Activated CD4-positive, alpha-beta T cell treated with anti-CD3 and anti-CD28 coated beads, Interleukin-2, amount 50 U/mL, for 48 hours (primary cell): ENCODE results near the gene HACD2.
A peak's percentile ranks its signal among the peaks of the same experiment; 100 is the strongest.
"Not testable (repeated sequence)": the region's sequence is repeated elsewhere in the genome, so short reads cannot be mapped to it uniquely, and the experiment has no call there.

Experiments
- DNase-seq, 2 experiments: peaks; one replicate each; pipeline ENCODE4 v3.0.0-alpha.2; 2020

Gene HACD2

GRCh38 chr3:123584988-123585937, at the start of gene HACD2:
HACD2 (minus strand) TSS chr3:123585053; CDS start chr3:123585027, 26 bp downstream.
- peak; percentile 96 to 97 for DNase-seq

GRCh38 chr3:123634149-123635051, 49.5 kb upstream of the HACD2 start:
- no peak for DNase-seq

GRCh38 chr3:123633530-123633929, 48.7 kb upstream of the HACD2 start:
- DNase-seq, result no peak

- no peak for DNase-seq
Measured at GRCh38 chr3:123632161-123632655, 47.4 kb upstream of the HACD2 start.

GRCh38 chr3:123629747-123630047, 44.8 kb upstream of the HACD2 start:
- no peak for DNase-seq

- no peak for DNase-seq
Measured at GRCh38 chr3:123628996-123629746, 44.3 kb upstream of the HACD2 start.

GRCh38 chr3:123627673-123628670, 43.1 kb upstream of the HACD2 start:
- no peak for DNase-seq

GRCh38 chr3:123626881-123627280, 42.0 kb upstream of the HACD2 start:
- no peak for DNase-seq

- DNase-seq, result no peak
Measured at GRCh38 chr3:123624302-123624701, 39.4 kb upstream of the HACD2 start.

- DNase-seq, result no peak
Measured at GRCh38 chr3:123623346-123623880, 38.6 kb upstream of the HACD2 start.

- DNase-seq, result no peak
Measured at GRCh38 chr3:123622766-123623165, 37.9 kb upstream of the HACD2 start.

- DNase-seq, result no peak
Measured at GRCh38 chr3:123621850-123622189, 37.0 kb upstream of the HACD2 start.

GRCh38 chr3:123621186-123621849, 36.5 kb upstream of the HACD2 start:
- DNase-seq, result no peak

GRCh38 chr3:123620343-123620742, 35.5 kb upstream of the HACD2 start:
- no peak for DNase-seq

- DNase-seq, result no peak
Measured at GRCh38 chr3:123618768-123619484, 34.1 kb upstream of the HACD2 start.

GRCh38 chr3:123618076-123618708, 33.3 kb upstream of the HACD2 start:
- DNase-seq, result no peak

- DNase-seq, result no peak
Measured at GRCh38 chr3:123616593-123616992, 31.7 kb upstream of the HACD2 start.

- no peak for DNase-seq
Measured at GRCh38 chr3:123613543-123613942, 28.7 kb upstream of the HACD2 start.

- DNase-seq, result not testable (repeated sequence)
Measured at GRCh38 chr3:123611674-123612073, 26.8 kb upstream of the HACD2 start.

- no peak for DNase-seq
Measured at GRCh38 chr3:123611082-123611481, 26.2 kb upstream of the HACD2 start.
